HG02798 (cell line): ENCODE data around the gene VIPR2.

ENCODE experiments used
- ATAC-seq: cut with Tn5 transposase; IDR thresholded peaks from one replicate; pipeline ENCODE4 v1.9.1; 2021; ENCODE audit warnings: mild to moderate bottlenecking; ENCODE audit not compliant: unreplicated experiment, poor library complexity

The VIPR2 gene

DNA sequence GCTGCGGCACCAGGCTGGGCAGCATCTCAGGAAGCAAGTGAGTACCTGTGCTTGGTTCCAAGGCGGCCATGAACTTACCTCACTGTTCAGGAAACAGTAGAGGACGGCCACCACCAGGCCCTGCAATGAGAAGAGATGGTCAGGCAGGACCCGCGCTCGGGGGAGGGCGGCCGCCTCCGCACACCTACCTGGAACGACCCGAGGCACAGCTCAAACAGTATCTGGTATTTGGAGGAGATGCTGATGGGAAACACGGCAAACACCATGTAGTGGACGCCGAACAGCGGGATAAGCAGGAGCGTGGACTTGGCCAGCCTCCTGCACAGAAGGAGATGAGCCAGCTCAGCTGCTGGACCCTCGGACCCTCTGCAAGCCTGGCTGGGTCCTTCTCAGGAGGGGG is 112.9 kb downstream of the VIPR2 start:
- ATAC-seq = no peak

DNA sequence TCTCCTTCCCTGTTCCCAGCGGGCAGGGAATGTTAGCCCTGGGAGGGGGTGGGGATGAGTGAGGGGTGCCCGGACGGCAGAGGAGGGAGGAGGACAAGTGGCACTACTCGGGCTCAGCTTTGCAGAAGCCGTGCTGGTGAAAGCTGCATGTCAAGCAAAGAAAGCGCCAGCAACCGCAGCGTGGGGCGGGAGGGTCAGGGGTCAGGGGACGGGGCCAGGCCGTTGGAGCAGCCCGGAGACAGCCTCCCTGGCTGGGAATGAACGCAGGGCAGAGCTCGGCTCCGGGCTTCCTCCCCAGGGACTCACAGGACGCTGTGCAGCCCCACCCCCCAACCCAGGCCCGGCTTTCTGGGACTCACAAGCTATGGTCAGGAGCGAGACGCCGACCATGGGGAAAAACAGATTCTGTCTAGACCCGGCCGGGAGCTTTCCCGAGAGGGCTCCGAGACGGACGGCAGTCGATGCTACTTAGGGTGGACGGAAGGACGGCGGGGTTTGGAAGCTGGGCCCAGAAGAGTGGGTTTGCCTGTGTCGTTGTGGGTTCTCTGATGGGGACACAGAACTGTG is 113.4 kb downstream of the VIPR2 start:
- no peak for ATAC-seq

DNA sequence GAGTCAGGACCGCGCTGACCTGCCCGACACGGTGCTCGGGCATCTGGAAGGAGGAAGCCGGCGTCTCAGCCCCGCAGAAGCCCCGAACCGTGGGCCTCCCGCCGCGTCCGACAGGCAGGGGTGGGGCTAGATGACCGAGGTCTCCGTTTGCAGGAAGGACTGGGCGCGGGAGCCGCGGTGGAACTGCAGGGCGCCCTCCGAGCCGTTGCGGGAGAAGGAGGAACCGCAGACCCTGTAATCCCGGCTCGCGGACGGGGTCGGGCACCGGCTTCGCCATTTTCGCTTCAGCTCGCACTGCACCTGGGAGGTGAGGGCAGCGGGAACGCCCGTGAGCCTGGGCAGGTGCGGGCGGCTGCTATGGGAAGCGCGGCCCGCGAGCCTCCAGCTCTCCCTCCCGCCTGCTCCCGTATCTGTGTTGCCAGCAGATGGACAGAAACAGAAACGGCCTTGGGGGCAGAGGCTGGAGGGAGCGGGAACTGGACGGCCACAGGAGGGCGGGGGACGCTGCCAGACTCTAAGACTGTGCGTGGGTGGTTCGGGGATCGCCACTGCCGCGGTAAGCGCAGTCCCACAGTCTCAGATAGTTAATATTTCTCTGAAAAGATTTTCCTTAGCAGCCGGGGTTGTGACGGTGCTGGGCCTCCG is 114.1 kb downstream of the VIPR2 start:
- no peak for ATAC-seq

GRCh38 chr7:159028508-159029401 is 115.9 kb downstream of the VIPR2 start:
- ATAC-seq = no peak

DNA sequence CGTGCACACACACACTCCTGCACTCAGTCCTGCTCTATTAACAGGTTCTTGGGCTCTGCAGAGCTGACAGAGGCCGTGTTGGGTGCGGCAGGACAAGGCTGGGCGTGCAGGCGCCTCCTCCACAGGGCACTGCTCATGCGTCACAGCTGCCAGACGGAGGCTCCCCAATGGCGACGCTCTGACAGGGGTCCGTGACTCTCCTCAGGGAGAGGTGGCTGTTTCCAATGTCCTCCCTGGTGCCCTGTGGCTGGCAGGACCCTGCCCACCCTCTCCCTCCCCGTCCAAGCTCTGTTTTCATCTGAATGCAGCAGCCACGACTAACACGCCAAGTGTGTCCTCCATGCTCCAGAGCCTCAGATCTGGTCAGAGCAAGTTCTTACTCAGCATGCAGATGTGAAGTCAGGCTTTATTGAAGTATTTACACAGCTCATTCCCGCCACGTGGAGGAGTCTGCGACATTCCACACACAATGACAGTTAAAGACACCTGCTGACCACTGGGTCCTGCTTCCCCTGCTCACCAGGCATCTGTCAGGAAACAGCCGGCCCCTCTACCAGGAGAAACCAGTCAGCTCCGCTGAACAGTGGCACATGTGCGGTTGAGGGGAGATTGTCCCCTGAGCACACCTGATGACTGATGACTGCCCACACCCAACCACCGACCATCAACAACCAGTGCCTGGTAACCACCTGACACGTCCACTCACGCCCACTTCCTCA is 116.7 kb downstream of the VIPR2 start:
- no peak for ATAC-seq

DNA sequence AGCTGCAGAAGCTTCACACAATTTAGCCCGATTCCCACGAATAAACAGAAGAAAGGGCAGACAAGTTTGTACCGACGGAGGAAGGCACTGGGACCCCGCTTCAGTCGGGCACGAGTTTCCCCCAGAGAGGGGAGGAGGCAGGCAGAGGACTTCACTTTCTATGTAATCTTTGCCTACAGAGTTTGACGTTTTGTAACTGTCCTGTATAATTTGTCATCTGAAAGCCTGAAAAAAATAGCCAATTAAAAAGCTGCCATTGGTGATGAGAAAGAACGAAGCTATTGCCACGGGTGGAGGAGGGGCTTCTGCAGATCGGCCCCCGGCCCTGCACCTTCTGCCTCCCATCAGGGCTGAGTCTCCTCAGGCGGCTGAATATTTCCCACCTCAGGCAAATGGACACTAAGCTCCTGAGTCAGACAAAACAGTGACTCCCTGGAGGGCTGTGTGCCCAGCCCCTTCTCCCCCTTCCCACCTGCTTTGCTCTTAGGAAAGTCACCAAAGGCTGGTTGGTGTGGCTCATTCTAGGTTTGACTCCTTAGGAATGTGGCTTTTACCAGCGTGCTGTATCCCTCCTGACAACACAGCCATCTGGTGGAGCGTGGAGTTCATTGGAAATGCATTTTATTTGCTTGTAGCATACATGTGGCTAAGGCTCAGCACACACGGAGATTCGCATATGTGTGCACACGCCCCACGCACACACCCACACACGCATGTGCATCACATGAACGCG is 117.4 kb downstream of the VIPR2 start:
- ATAC-seq = no peak

DNA sequence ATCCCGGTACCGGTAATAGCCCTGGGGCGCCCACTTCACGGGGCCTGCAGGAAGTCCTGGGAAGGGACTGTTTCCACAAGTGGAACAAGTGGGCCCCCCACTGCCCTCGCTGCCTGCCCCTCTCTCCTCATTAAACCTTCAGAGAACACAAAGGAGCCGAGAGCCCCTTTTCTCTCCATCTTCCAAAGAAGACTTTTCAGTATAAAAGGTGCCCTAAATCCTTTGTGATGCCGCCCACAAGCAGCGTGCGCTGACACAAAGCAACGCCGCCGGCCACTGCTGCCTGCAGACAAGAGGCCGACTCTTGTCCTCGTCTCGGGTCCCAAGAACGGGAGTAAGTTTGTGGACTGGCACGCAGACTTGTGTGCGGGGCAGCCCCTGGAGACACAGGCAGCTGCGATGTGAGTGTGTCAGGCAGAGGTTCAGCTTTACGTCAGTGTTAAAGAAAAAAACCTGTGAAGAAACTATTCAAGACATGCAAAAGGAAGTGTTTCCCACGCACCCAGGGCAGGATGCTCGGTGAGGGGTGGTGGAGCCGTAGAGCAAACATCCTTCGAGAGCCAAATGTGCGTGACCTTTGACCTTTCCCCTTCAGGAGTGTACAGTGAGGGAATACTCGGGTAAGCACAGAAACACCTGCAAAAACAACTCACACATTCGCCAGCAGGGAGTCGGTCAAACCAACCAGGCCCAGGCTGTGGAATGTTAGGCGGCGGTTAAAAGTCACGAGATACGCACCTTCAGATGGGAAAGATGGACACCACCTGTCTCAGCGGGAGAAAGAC is 118.2 kb downstream of the VIPR2 start:
- ATAC-seq = no peak

DNA sequence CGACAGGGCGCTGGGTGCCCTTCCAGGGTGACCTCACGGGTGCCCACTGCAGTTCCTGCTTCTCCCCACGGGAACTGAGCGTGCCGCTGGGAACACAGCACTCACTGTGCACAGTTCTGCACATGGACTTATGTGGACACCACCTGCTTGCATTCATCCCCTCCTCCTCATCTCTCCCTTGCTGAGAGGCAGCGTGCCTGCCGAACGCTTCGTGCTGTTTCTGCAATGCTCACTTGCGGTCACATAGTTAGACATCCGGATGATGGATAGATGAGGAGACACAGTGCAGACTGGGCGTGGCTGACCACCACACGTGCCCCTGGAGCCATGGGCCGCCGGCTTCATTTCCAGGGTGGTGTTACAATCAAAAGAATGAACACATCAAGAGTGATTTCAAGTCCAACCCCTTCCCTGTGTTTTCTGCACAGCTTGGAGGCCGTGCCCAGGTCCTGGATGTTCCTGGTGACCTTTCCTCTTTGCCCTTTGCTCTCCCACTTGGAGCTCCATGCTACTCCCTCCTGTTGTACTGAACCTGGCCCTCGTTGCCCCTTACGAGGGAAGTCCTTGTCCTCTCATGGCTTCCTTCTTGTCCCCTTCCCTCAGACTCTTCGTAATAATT is 119.4 kb downstream of the VIPR2 start:
- ATAC-seq = no peak

GRCh38 chr7:159024280-159024951 is 120.3 kb downstream of the VIPR2 start:
- ATAC-seq = no peak

DNA sequence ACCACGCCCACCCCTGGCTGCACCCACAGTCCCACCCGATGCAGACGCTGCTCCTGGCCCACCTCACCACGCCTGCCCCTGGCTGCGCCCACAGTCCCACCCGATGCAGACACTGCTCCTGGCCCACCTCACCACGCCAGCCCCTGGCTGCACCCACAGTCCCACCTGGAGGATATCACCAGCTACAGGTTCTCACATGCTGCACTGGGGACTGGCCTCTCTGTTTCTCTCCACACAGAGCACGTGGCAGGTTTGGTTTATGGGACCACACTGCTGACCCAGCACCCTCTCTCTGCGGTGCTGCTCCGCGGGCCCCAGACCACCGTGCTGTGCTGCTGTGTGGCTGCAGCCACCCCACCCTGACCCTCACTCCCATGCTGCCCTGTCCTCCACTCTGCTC is 120.9 kb downstream of the VIPR2 start:
- ATAC-seq = no peak

GRCh38 chr7:159023206-159023605 is 121.5 kb downstream of the VIPR2 start:
- ATAC-seq = no peak

DNA sequence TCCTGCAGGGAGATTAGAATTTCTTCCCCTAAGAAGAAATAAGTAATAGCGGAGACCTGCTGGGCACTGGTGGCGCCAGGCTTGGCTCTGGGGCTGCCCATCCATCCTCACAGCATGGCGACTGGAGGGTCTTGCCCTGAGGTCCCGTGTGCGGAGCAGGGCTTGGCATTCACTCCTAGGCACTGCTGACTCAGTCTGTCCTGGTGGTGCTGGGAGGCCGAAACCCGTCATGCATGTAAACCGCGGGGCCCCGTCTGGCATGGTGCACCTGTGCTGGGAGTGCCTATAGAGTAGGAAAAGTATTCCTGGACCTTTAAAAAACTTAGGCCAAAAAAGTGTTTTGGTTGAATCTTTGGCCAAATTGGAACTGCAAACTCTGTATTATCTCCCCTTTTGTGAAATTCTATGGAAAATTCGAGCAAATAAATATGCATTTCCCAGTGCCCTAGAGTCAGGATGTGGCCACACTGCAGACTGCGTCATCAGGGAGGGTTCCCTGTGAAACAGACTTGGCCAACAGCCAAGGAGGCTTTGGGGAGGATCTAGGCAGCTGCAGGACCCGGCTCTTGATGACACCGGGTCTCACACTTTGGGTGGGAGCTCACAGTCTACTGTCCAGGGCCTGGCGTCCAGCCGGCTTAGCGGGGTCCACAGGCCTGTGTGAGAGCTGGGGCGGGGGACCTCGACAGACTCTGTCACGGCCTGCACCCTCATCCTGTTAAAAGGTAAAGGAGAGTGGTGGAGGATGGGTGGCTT is 122.3 kb downstream of the VIPR2 start:
- no peak for ATAC-seq

- ATAC-seq = no peak
Measured at GRCh38 chr7:159020987-159021386, 123.7 kb downstream of the VIPR2 start.

DNA sequence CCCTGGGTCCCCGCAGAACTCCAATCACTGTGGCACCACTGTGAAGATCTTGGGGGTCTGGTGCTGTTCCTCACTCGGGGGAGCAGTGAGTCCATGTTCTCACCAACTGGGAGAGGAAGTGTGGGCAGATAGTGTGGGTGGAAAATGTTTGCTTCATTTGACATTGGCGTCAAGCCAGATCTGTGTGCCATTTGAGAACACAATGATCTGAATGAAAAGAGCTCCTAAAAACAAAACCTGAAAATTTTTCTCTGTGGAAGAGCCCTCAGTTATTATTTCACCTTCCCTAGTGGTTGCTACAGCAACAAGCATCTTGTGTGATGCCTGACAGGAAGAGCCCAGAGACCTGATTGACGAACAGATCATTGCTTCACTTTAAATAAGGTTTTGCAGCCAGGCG is 125.6 kb downstream of the VIPR2 start:
- no peak for ATAC-seq

GRCh38 chr7:159017741-159018140 is 126.9 kb downstream of the VIPR2 start:
- ATAC-seq = no peak

DNA sequence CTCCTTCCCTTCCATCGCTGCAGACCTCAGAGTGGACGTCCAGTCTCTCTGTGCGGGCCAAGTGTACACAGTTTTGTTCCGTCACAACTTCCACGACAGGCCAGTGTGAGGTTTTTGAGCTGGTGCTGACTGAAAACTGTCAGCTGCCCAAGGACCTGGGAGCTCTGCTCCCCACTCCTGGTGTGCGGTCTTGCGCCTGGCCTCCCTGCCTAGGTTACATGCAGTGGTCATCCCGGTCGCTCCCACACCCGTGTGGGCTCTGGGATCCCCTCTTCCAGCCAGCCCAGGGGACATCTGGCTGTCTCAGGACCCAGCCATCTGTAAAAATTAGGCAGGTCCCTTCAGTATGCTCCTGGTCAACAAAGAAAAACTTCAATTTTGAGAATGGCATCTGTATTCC is 127.5 kb downstream of the VIPR2 start:
- ATAC-seq = no peak

DNA sequence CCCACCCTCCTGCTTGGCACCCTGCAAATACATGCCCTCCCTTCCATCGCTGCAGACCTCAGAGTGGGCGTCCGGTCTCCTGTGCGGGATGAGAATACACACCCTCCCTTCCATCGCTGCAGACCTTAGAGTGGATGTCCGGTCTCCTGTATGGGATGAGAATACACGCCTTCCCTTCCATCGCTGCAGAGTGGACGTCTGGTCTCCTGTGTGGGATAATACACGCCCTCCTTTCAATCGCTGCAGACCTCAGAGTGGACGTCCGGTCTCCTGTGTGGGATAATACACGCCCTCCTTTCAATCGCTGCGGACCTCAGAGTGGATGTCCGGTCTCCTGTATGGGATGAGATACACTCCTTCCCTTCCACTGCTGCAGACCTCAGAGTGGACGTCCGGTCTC is 128.1 kb downstream of the VIPR2 start:
- no peak for ATAC-seq
